Activated CD4-positive, alpha-beta T cell treated with anti-CD3 and anti-CD28 coated beads for 4 hours (primary cell): ENCODE data around the gene RAD21L1.
"Not testable (repeated sequence)": the region's sequence is repeated elsewhere in the genome, so short reads cannot be mapped to it uniquely, and the experiment has no call there.

Source experiments
- DNase-seq, 2 donors: peaks; one replicate each; pipeline ENCODE4 v3.0.0-alpha.2; 2020

Gene RAD21L1

GRCh38 chr20:1202762-1203504, 22.9 kb upstream of the RAD21L1 start, which contains the start of gene C20orf202:
Gene C20orf202, plus strand, starts transcription at chr20:1203454. Its CDS starts 132 bp downstream, at chr20:1203586.
- DNase-seq: no peak

GRCh38 chr20:1203630-1204029, 22.2 kb upstream of the RAD21L1 start:
- no peak for DNase-seq

GRCh38 chr20:1204113-1204512, 21.7 kb upstream of the RAD21L1 start:
- DNase-seq: no peak

GRCh38 chr20:1204576-1204975, 21.3 kb upstream of the RAD21L1 start:
- no peak for DNase-seq

DNA sequence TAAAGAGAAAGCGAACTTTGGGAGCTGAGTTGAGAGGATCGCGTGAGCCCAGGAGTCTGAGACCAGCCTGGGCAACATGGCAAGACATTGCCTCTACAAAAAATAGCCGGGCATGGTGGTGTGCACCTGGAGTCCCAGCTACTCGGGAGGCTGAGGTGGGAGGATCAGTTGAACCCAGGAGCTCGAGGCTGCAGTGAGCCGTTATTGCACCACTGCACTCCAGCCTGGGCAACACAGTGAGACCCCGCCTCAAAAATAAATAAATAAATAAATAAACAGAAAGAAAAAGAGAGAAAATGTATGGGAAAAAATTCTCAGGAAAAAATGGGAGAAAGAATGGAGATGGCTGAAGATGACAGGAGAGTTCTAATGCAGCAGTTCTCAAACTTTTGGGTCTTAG, 20.0 kb upstream of the RAD21L1 start:
- DNase-seq: no peak

GRCh38 chr20:1206366-1207148, 19.3 kb upstream of the RAD21L1 start:
- no peak for DNase-seq

GRCh38 chr20:1207293-1207878, 18.5 kb upstream of the RAD21L1 start:
- no peak for DNase-seq

GRCh38 chr20:1209447-1210387, 16.1 kb upstream of the RAD21L1 start:
- DNase-seq: no peak

DNA sequence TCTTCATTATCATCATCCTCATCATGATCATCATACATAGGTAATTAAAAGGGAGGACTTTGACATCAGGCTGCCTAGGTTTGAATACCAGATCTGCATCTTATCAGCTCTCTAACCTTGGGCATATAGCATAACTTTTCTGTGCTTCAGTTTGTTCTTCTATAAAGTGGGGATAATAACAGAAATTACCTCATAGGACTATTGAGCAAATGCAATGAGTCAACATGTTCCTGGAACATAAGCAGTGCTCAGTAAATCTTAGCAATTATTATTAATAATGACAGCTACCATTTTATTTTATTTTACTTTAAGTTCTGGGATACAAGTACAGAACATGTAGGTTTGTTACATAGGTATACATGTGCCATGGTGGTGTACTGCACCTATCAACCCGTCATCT, 15.3 kb upstream of the RAD21L1 start:
- no peak for DNase-seq

GRCh38 chr20:1212023-1212422, 13.8 kb upstream of the RAD21L1 start:
- no peak for DNase-seq

- peak; percentile 69 to 70 for DNase-seq
Measured at GRCh38 chr20:1212607-1213396, 13.0 kb upstream of the RAD21L1 start.

DNA sequence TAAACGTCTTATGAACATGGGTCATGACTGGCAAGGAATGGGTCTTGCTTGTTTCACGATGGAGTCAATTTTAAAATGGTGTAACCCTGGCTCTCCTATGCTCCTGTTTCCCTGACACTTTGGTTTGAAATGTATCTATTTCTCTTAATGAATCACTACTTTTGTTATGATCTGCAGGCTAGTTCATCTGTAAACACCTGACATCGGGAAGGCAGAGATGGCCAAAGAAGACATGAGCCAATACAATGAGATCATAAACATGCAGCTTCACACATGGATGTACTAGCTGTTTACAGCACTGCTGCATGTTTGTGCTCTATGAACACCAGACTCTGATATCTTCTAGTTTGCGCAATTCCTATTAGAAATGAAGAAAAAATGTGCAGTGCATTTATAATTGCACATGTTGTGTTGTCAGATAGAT, 11.0 kb upstream of the RAD21L1 start:
- DNase-seq: no peak

GRCh38 chr20:1215386-1216170, 10.3 kb upstream of the RAD21L1 start:
- peak; percentile 48 to 57 for DNase-seq

- not testable (repeated sequence) for DNase-seq
Measured at GRCh38 chr20:1216527-1217427, 9.1 kb upstream of the RAD21L1 start.

DNA sequence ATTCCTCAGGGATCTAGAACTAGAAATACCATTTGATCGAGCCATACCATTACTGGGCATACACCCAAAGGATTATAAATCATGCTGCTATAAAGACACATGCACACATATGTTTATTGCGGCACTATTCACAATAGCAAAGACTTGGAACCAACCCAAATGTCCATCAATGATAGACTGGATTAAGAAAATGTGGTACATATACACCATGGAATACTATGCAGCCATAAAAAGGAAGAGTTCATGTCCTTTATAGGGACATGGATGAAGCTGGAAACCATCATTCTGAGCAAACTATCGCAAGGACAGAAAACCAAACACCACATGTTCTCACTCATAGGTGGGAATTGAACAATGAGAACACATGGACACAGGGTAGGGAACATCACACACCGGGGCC, 3.1 kb upstream of the RAD21L1 start:
- DNase-seq: not testable (repeated sequence)

DNA sequence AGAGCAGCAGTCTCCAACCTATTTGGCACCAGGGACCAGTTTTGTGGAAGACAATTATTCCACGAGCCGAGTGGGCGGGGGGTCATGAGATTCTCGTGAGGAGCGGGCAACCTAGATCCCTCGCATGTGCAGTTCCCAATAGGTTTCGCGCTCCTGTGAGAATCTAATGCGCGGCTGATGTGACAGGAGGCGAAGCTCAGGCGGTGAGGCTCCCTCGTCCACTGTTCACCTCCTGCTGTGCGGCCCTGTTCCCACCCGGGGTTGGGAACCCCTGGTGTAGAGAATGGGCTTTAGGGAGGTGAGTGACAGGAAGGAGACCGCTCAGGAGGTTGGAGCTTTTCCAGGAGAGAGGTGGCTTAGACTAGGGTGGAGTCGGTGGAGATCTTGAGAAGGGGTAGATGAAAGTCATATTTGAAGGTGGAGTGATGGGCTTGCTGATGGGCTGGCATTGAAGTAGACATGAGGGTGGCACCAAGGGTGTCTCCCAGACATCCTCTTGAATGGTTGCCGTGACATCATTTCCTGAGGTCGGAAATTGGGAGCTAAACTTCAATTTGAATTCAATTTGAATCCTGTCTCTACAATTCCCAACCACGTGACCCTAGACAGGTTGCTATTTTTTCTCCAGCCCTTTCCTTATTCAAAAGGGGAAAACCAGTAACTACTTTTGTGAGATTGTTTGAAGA, 1.5 kb upstream of the RAD21L1 start:
- DNase-seq: no peak

GRCh38 chr20:1225263-1225782, 521 bp upstream of the RAD21L1 start:
- no peak for DNase-seq

DNA sequence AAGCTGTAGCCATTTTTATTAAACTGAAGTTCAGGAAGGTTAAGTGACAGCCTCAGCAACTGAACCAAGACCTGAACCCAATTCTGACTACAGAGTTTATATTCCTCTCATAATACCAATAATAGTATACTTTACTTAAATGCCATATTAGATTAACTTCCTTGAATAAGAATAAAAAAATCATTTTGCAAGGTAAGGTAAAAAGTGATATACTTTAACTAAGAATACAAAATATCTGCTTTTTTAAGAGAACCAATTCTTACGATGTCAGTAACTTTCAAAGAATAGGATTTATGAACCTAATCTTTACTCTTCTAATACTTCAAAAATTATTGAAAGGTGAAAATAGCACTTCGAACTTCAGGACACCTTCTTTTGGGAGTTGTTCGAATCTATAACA, 3.7 kb downstream of the RAD21L1 start:
- DNase-seq: no peak
